HG03565 (cell line): Measurements from ENCODE around the gene KIAA0930.

Experiments
- ATAC-seq: cut with Tn5 transposase; IDR thresholded peaks from one replicate; pipeline ENCODE4 v1.9.1; 2021; ENCODE audit warnings: mild to moderate bottlenecking, moderate library complexity; ENCODE audit not compliant: unreplicated experiment

Gene KIAA0930

GRCh38 chr22:45238957-45239680 lies 1.6 kb downstream of the KIAA0930 start:
- no peak for ATAC-seq

GRCh38 chr22:45238076-45238956 lies 2.4 kb downstream of the KIAA0930 start:
- ATAC-seq: no peak

GRCh38 chr22:45237065-45237990 lies 3.4 kb downstream of the KIAA0930 start:
- ATAC-seq: no peak

- ATAC-seq: no peak
These were observed 4.8 kb downstream of the KIAA0930 start for GRCh38 chr22:45235851-45236342.

- peak; percentile 68 for ATAC-seq
These were observed 5.5 kb downstream of the KIAA0930 start for GRCh38 chr22:45235101-45235777.

GRCh38 chr22:45233827-45234226 lies 6.9 kb downstream of the KIAA0930 start:
- ATAC-seq: no peak

- no peak for ATAC-seq
These were observed 7.3 kb downstream of the KIAA0930 start for GRCh38 chr22:45233386-45233785.

- ATAC-seq: no peak
These were observed 9.4 kb downstream of the KIAA0930 start for GRCh38 chr22:45231293-45231692.

GRCh38 chr22:45230026-45230721 lies 10.5 kb downstream of the KIAA0930 start:
- no peak for ATAC-seq

GRCh38 chr22:45229181-45229580 lies 11.5 kb downstream of the KIAA0930 start:
- no peak for ATAC-seq

- no peak for ATAC-seq
These were observed 12.3 kb downstream of the KIAA0930 start for GRCh38 chr22:45228401-45228754.

GRCh38 chr22:45227645-45228400 lies 12.9 kb downstream of the KIAA0930 start:
- no peak for ATAC-seq

- ATAC-seq: no peak
These were observed 14.0 kb downstream of the KIAA0930 start for GRCh38 chr22:45226503-45227186.

- no peak for ATAC-seq
These were observed 14.8 kb downstream of the KIAA0930 start for GRCh38 chr22:45225732-45226502.

- ATAC-seq: no peak
These were observed 15.5 kb downstream of the KIAA0930 start for GRCh38 chr22:45224988-45225731.

GRCh38 chr22:45224331-45224730 lies 16.4 kb downstream of the KIAA0930 start:
- ATAC-seq: no peak
